Stimulated activated naive CD8-positive, alpha-beta T cell treated with anti-CD3 and anti-CD28 coated beads, Interleukin-15, Interleukin-2, amounts not matched to agents 100 ng/mL and 50 ng/mL, for 24 hours (primary cell): Measurements from ENCODE around the gene ZNF302.

ENCODE experiments used
- H3K27ac Mint-ChIP-seq: one replicate; pipeline ENCODE4 v1.8.0; 2021; ENCODE audit warnings: mild to moderate bottlenecking, mixed read lengths
- H3K27me3 Mint-ChIP-seq: one replicate; pipeline ENCODE4 v1.8.0; 2021; ENCODE audit warnings: mixed read lengths
- H3K36me3 Mint-ChIP-seq: one replicate; pipeline ENCODE4 v1.8.0; 2021; ENCODE audit warnings: low read depth, mixed read lengths
- H3K4me1 Mint-ChIP-seq: one replicate; pipeline ENCODE4 v1.8.0; 2021; ENCODE audit warnings: low read depth, mixed read lengths
- H3K4me3 Mint-ChIP-seq: one replicate; pipeline ENCODE4 v1.8.0; 2021; ENCODE audit warnings: mild to moderate bottlenecking, mixed read lengths
- H3K9me3 Mint-ChIP-seq: one replicate; pipeline ENCODE4 v1.8.0; 2021; ENCODE audit warnings: mixed read lengths

The ZNF302 gene

DNA sequence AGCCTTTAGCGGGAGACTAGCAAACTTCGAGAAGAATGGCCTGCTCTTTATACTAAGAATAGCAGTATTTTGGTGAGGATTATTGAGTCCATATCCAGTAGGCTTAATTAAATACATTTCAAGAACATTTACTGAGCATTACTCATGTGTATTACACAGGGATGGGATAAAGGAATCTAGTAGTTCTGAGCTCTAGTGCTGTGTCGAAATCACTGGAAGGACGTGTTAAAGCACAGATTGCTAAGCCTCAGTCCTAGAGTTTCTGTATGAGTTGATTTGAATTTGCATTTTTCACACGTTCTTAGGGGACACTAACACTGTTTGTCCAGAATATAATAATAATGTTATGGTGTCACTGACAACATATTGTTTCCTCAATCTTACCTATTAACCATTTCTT, 9.0 kb downstream of the ZNF302 start:
- Mint-ChIP-seq H3K27me3 (peaks cover 5% of the 10 kb centered on the region), H3K27ac (no peak overlapping the region), H3K4me3 (no peak overlapping the region), H3K9me3 (peaks cover 72% of the 10 kb centered on the region), H3K4me1 (no peaks in the 10 kb centered on the region), H3K36me3 (peaks cover 50% of the 10 kb centered on the region)

DNA sequence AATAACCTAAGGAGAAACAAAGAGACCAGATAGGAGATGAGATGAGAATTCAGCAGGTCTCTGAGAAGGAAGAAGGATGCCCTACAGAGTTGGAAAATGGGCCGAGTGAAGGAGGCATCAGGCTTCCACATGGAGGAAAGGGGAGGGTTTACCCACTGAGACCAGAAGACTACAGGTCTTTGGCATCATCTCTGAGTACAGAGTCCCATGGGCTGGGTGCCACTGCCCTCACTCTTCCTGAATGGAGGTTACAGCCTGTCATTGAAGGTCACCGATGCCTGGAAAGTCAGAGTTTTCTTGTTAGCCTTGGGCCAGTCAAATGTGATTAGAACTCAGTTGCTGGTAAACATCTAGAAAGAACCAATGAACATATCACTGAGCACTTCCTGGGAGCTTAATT, 9.9 kb downstream of the ZNF302 start:
- Mint-ChIP-seq H3K36me3 (peaks cover 41% of the 10 kb centered on the region), H3K4me3 (no peak overlapping the region), H3K9me3 (peaks cover 69% of the 10 kb centered on the region), H3K27ac (no peak overlapping the region), H3K4me1 (no peaks in the 10 kb centered on the region), H3K27me3 (peaks cover 14% of the 10 kb centered on the region)

DNA sequence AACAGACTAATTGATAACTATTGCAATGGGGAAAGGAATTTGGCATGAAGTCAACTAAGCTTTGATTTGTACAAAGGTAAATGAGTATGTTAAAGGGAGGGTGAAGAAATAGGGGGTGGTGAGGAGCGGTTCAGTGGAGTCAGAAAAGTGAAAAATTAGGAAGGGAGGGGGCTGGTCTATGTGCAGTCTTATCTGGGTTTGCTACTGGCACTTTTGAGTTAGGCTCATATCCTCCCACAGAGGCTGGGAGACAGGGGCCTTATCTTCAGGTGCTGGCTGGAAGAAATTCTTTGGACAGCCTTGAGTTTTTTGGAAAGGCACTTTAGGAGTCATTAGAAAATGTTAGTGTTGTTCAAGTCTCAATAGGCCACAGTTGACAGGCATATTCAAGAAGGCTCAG, 11.1 kb downstream of the ZNF302 start:
- H3K27me3 Mint-ChIP-seq, result peaks cover 23% of the 10 kb centered on the region
- H3K4me3 Mint-ChIP-seq, result no peak overlapping the region
- H3K9me3 Mint-ChIP-seq, result peaks cover 64% of the 10 kb centered on the region
- no peak overlapping the region for H3K27ac Mint-ChIP-seq
- H3K36me3 Mint-ChIP-seq, result peaks cover 28% of the 10 kb centered on the region
- no peaks in the 10 kb centered on the region for H3K4me1 Mint-ChIP-seq

DNA sequence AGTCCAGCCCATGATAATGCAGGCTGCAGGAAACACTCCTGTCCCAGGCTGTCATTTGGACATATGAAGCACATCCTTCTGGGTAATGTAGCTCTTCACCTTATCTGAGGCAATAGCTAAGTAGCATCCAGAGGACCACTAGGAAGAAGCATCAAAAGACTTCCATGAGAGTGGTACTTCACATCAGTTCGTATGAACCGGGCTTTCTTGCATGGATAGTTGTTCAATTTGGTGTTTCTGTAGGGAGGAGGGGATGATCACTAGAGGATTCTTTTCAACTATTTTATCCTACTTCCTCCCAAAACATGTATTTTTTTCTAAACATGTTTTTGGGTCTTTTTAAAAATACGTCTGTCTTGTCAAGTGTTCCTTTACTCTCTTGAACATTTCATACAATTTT, 12.9 kb downstream of the ZNF302 start:
- no peak overlapping the region for H3K4me3 Mint-ChIP-seq
- H3K27me3 Mint-ChIP-seq, result peaks cover 35% of the 10 kb centered on the region
- H3K36me3 Mint-ChIP-seq, result peaks cover 12% of the 10 kb centered on the region
- H3K9me3 Mint-ChIP-seq, result peaks cover 60% of the 10 kb centered on the region
- no peak overlapping the region for H3K27ac Mint-ChIP-seq
- H3K4me1 Mint-ChIP-seq, result no peaks in the 10 kb centered on the region

DNA sequence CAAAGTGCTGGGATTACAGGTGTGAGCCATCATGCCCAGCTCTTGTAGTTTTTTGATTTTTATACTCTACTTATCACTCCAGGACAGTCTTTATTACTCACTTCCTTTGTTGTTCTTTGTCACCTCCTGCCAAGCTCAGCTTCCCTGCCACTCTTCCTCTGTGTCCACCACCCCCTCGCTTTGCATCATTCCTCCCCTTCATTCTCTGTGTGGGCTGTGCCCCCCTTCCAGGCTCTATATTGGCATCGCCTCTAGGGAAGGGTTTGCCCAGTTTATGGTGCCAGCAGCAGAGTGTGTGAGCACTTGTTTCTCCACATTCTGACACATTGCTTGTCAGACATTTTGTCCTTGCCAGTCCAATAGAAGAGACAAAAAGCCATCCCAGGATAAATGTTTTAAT, 15.1 kb downstream of the ZNF302 start:
- peaks cover 35% of the 10 kb centered on the region for H3K27me3 Mint-ChIP-seq
- no peak overlapping the region for H3K27ac Mint-ChIP-seq
- no peaks in the 10 kb centered on the region for H3K4me1 Mint-ChIP-seq

DNA sequence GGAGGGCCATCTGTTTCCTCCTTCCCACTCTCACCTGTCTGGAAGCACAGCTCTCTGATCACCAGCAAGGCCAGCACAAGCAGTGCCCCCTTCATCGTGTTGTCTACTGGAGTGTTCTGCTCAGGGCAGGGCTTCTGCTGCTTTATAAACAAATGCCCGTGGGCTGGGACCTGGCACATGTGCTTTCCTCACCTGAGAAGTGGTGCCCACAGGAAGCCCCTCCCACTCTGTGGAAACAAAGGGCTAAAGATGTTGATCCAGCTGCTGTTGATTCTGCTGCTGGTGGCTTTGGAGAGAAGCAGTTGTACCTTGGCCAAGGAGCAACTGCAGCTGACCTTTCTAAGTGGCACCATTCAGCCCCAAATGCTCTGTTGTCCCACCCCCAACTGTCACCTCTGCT, 30.2 kb downstream of the ZNF302 start:
- Mint-ChIP-seq H3K27me3 (peaks cover 26% of the 10 kb centered on the region), H3K4me1 (no peaks in the 10 kb centered on the region), H3K9me3 (peaks cover 8% of the 10 kb centered on the region)

More for the DNA sequence above, 15.1 kb downstream of the ZNF302 start:
- Mint-ChIP-seq H3K9me3 (peaks cover 38% of the 10 kb centered on the region), H3K36me3 (peaks cover 4% of the 10 kb centered on the region), H3K4me3 (no peak overlapping the region)

DNA sequence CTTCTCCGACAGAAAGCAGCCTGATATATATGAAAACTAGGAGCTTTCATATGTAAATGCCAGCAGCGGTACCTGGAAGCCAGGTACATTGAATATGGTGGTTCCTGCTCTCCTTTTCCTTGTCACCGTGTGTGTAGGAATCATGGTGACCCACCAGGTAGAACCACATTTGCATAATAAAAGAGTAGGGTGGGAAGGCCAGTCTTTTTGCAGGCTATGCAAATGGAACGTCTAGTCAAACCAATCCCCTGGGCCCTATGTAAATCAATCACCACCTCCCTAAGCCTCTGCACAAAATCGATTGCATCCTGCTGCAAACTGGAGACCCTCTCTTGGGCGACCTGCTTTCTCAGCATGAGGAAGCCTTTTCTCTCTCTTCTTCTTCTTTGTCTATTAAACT, 34.4 kb downstream of the ZNF302 start:
- Mint-ChIP-seq H3K36me3 (peaks cover 10% of the 10 kb centered on the region), H3K4me1 (no peaks in the 10 kb centered on the region), H3K27ac (no peak overlapping the region), H3K9me3 (peaks cover 20% of the 10 kb centered on the region), H3K27me3 (peaks cover 29% of the 10 kb centered on the region), H3K4me3 (no peak overlapping the region)

More for the DNA sequence above, 30.2 kb downstream of the ZNF302 start:
- Mint-ChIP-seq H3K27ac (no peak overlapping the region), H3K36me3 (no peaks in the 10 kb centered on the region), H3K4me3 (no peak overlapping the region)

DNA sequence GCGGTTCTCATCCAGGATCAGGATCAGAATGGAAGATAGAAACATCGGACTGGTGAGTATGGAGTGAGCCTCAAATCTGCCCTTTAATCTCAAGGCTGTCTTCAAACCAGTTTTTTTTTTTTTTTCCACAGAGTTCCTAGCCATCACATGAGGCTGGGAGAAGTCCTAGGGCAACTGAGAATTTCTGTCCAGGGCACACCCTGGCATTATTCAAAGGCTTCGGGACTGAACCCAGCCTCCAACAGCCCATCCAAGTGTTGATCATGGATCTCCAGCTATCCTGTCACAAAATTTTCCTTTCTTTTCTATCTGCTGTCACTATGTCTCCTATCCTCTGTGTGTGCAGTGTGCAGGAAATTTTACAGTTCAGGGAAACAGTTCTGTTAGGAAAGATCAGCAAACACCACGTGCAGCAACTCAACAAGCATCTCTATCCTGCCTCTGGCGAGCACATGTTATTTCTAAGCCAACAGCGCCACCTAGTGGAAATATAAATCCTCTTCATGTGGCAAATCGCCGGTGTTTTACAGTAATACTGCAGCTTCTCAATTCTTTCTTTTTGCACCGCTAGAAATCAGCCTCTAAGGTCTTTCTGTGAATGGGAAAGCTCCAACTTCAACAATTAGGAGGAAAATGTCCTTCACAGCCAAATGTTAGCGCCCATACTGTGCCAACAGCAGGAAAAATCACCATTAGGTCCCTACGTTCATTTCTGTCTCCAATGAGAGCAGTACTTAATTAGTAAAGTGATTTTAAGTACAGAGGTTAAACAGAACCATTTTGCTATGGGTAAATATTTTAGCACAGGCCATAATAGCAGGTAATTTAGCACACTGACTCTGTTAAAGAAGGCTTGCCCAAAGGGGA, 35.1 kb downstream of the ZNF302 start:
- Mint-ChIP-seq H3K36me3 (peaks cover 10% of the 10 kb centered on the region), H3K27ac (no peak overlapping the region), H3K4me1 (no peaks in the 10 kb centered on the region), H3K27me3 (peaks cover 32% of the 10 kb centered on the region), H3K9me3 (peaks cover 14% of the 10 kb centered on the region), H3K4me3 (no peak overlapping the region)

DNA sequence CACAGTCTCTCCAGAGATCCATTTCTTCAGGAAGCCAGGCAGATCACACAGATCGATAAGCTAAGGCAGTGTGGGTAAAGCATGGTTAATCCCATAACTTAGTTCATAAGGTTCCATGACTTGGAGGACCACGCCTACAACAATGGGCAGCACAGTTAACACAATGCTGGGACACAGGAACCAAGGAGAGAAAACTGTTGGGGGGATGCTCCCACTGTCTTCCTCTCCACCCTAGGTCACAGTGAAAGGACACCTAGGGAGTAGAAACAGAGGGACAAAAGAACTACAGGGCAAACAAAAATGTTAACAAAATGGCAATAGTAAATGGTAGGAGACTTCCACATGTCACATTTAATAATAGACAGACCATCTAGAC, 35.8 kb downstream of the ZNF302 start:
- peaks cover 32% of the 10 kb centered on the region for H3K27me3 Mint-ChIP-seq
- H3K4me3 Mint-ChIP-seq, result no peak overlapping the region
- peaks cover 14% of the 10 kb centered on the region for H3K9me3 Mint-ChIP-seq
- no peak overlapping the region for H3K27ac Mint-ChIP-seq
- peaks cover 10% of the 10 kb centered on the region for H3K36me3 Mint-ChIP-seq
- H3K4me1 Mint-ChIP-seq, result no peaks in the 10 kb centered on the region

DNA sequence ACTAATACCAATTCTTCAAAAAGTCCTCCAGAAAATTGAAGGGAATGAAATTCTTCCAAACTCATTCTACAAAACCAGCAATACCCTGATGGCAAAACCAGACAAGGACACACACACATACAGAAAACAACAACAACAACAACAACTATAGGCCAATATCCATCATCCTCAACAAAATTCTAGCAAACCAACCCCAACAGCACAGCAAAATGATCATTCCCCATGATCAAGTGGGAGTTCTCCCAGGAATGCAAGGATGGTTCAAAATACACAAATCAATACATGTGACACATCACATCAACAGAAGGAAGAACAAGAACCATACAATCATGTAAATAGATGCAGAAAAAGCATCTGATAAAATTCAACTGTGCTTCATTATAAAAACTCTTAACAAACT, 37.9 kb downstream of the ZNF302 start:
- no peak overlapping the region for H3K4me3 Mint-ChIP-seq
- H3K36me3 Mint-ChIP-seq, result peaks cover 10% of the 10 kb centered on the region
- peaks cover 14% of the 10 kb centered on the region for H3K9me3 Mint-ChIP-seq
- H3K27ac Mint-ChIP-seq, result no peak overlapping the region
- H3K27me3 Mint-ChIP-seq, result peaks cover 32% of the 10 kb centered on the region
- H3K4me1 Mint-ChIP-seq, result no peaks in the 10 kb centered on the region

DNA sequence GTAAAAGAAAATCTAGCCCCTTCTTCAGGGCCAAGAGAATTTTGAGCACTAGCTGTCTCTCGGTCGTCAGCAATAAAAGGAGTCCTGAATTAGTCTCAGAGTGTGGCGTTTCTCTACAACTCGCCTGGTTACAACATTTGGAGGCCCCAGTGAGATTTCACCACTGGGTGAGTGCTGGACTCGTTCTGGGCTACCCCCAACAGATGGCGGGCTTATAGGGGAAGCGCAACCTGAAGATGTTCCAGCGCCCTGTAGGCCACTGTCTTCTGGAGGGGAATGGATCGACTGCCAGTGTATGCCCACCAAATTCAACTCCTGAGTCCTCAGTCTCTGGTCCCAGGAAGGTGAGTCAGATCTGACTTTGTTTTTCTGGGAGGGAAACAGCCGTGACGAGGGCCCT, 44.9 kb downstream of the ZNF302 start:
- no peak overlapping the region for H3K27ac Mint-ChIP-seq
- H3K27me3 Mint-ChIP-seq, result peaks cover 25% of the 10 kb centered on the region
- H3K4me1 Mint-ChIP-seq, result no peaks in the 10 kb centered on the region
- no peaks in the 10 kb centered on the region for H3K9me3 Mint-ChIP-seq
- no peaks in the 10 kb centered on the region for H3K36me3 Mint-ChIP-seq
- no peak overlapping the region for H3K4me3 Mint-ChIP-seq

GRCh38 chr19:34725400-34725799, 47.9 kb downstream of the ZNF302 start:
- no peaks in the 10 kb centered on the region for H3K36me3 Mint-ChIP-seq
- no peaks in the 10 kb centered on the region for H3K9me3 Mint-ChIP-seq
- H3K4me1 Mint-ChIP-seq, result no peaks in the 10 kb centered on the region
- H3K27ac Mint-ChIP-seq, result no peak overlapping the region
- peaks cover 33% of the 10 kb centered on the region for H3K27me3 Mint-ChIP-seq
- H3K4me3 Mint-ChIP-seq, result no peak overlapping the region

DNA sequence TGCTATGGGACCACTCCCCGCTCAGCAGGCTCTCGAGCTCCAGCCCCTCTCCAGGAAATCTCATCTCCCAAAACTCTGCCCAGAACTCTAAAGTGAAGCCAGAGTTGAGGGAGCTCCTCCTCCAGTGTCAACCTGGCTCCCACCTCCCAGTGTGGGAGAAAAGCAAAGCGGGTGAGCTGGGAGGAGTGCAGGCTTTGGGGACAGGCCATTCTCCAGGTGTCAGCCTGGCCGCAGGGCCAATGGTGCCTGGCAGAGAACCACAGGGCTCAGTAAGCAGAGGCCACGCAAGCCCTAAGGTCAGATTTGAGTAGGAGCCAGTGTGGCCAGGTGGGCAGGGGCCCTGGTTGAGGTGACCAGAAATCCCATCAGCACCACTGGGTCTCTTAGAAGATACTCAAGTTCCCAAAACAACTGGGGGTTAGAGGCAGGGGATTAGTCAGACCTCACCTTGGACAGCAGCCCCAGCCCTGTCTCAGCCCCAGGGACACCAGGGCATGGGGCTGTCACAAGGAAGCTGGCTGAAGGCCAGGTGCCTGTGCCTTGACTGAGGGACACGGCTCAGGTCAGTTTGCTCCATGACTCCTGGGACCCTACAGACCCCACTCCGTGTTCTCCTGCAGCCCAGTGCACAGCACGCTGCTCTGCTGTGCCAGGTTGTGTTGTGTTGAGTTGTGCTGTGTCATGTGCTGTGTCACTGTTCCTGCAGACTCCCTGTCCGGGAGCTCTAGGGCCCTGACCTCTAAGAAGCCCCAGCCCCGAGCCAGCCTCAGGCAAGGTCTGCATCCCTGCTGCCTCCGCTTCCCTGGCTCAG, 53.7 kb downstream of the ZNF302 start:
- Mint-ChIP-seq H3K9me3 (peaks cover 8% of the 10 kb centered on the region), H3K27ac (no peak overlapping the region), H3K36me3 (peaks cover 18% of the 10 kb centered on the region), H3K27me3 (peaks cover 16% of the 10 kb centered on the region), H3K4me3 (no peak overlapping the region), H3K4me1 (peaks cover 22% of the 10 kb centered on the region)

DNA sequence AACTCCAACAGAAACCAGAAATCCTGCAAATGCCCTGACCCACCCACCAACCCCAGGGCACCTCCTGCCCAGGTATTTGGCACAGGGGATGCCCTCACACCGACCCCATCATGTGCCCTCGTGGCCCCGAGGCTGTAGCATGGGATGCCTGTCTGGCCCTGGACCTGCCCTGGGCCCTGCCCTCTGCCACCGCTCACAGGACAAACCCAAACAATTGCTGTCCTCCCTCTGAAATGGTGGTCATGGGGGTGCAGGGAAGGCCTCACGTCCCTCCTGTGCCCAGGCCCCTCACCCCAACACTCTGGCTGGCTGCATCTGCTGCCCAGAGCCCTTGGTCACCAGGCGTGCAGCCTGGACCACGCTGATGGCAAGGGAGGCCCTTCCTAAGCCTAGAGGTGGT, 54.5 kb downstream of the ZNF302 start:
- H3K9me3 Mint-ChIP-seq, result peaks cover 8% of the 10 kb centered on the region
- no peak overlapping the region for H3K27ac Mint-ChIP-seq
- no peak overlapping the region for H3K4me3 Mint-ChIP-seq
- H3K36me3 Mint-ChIP-seq, result peaks cover 24% of the 10 kb centered on the region
- H3K27me3 Mint-ChIP-seq, result peaks cover 11% of the 10 kb centered on the region
- peaks cover 22% of the 10 kb centered on the region for H3K4me1 Mint-ChIP-seq

GRCh38 chr19:34732612-34733211, 55.2 kb downstream of the ZNF302 start:
- Mint-ChIP-seq H3K27me3 (peaks cover 5% of the 10 kb centered on the region), H3K36me3 (peaks cover 29% of the 10 kb centered on the region), H3K9me3 (peaks cover 8% of the 10 kb centered on the region), H3K4me3 (peak overlapping the region; percentile 49), H3K4me1 (peaks cover 22% of the 10 kb centered on the region), H3K27ac (no peak overlapping the region)
